Measurements from ENCODE around the gene TMEM154. TPM values are rescaled to one million over a fixed set of nuclear protein-coding genes. Genes with fewer than 3 reads are reported as not detected.

The TMEM154 gene
- total and polyA plus RNA-seq, 9 donors = 0.11 to 1.5 (median 0.53) TPM

GRCh38 chr4:152618971-152619370 lies 60.8 kb downstream of the TMEM154 start:
- Histone ChIP-seq H3K27me3 (no peaks in the 10 kb centered on the region), H3K4me1 (ENCODE audit: insufficient read depth) (no peaks in the 10 kb centered on the region), H3K27ac (no peak overlapping the region), H3K4me3 (no peak overlapping the region), H3K36me3 (no peaks in the 10 kb centered on the region), H3K9me3 (no peaks in the 10 kb centered on the region)
- DNase-seq = no peak
- TF ChIP-seq CTCF (IDR thresholded peaks at IDR 0.05) (no peak), POLR2A (IDR thresholded peaks at IDR 0.05) (no peak), EP300 (IDR thresholded peaks at IDR 0.05) (no peak)
- 95 to 97% (median 97%) methylated on average over 4 of the region's 4 CpGs for WGBS, 3 donors
- intact Hi-C loops (cut with DNase I) = no loop called here

- Histone ChIP-seq H3K27me3 (no peaks in the 10 kb centered on the region), H3K36me3 (no peaks in the 10 kb centered on the region), H3K4me3 (no peak overlapping the region), H3K9me3 (no peaks in the 10 kb centered on the region), H3K27ac (no peak overlapping the region), H3K4me1 (ENCODE audit: insufficient read depth) (no peaks in the 10 kb centered on the region)
- intact Hi-C loops (cut with DNase I) = no loop called here
- WGBS, 3 donors = 88 to 93% (median 90%) methylated on average over 3 of the region's 3 CpGs
- no peak for TF ChIP-seq POLR2A (IDR thresholded peaks at IDR 0.05)
- no peak for TF ChIP-seq CTCF (IDR thresholded peaks at IDR 0.05)
- no peak for TF ChIP-seq EP300 (IDR thresholded peaks at IDR 0.05)
- no peak for DNase-seq
Observed at GRCh38 chr4:152616804-152617203, 63.0 kb downstream of the TMEM154 start.

- no peak for DNase-seq
- WGBS, 3 donors = 80 to 82% (median 81%) methylated on average over 11 of the region's 11 CpGs
Observed at GRCh38 chr4:152613841-152614721, 65.7 kb downstream of the TMEM154 start.

GRCh38 chr4:152613351-152613750 lies 66.4 kb downstream of the TMEM154 start:
- Histone ChIP-seq H3K36me3 (no peaks in the 10 kb centered on the region), H3K27ac (no peak overlapping the region), H3K27me3 (no peaks in the 10 kb centered on the region), H3K4me3 (no peak overlapping the region), H3K9me3 (no peaks in the 10 kb centered on the region), H3K4me1 (ENCODE audit: insufficient read depth) (no peaks in the 10 kb centered on the region)
- DNase-seq = no peak
- TF ChIP-seq EP300 (IDR thresholded peaks at IDR 0.05) (no peak), CTCF (IDR thresholded peaks at IDR 0.05) (no peak), POLR2A (IDR thresholded peaks at IDR 0.05) (no peak)
- intact Hi-C loops (cut with DNase I) = no loop called here
- 45 to 61% (median 61%) methylated on average over 3 of the region's 3 CpGs for WGBS, 3 donors

More at GRCh38 chr4:152613841-152614721, 65.7 kb downstream of the TMEM154 start:
- no peaks in the 10 kb centered on the region for H3K9me3 ChIP-seq
- H3K36me3 ChIP-seq = no peaks in the 10 kb centered on the region
- no peak overlapping the region for H3K4me3 ChIP-seq
- intact Hi-C loops (cut with DNase I) = no loop called here
- H3K4me1 ChIP-seq (ENCODE audit: insufficient read depth) = no peaks in the 10 kb centered on the region
- H3K27ac ChIP-seq = no peak overlapping the region
- TF ChIP-seq POLR2A (IDR thresholded peaks at IDR 0.05) (no peak), EP300 (IDR thresholded peaks at IDR 0.05) (no peak), CTCF (IDR thresholded peaks at IDR 0.05) (no peak)
- no peaks in the 10 kb centered on the region for H3K27me3 ChIP-seq

Measured in ovary (tissue), 9 donors.